Central memory CD8-positive, alpha-beta T cell (primary cell): Measurements from ENCODE around the gene SLC51A.
"Not testable (repeated sequence)": the region's sequence is repeated elsewhere in the genome, so short reads cannot be mapped to it uniquely, and the experiment has no call there.

Experiments used
- ATAC-seq: fragments of 150-1000 bp; cut with Tn5 transposase; replicated peaks from 2 replicates; pipeline ENCODE4 v1.10.0; 2022; ENCODE audit warnings: mild to moderate bottlenecking, moderate FRiP score, moderate number of reproducible peaks; ENCODE audit not compliant: poor library complexity, severe bottlenecking; ENCODE audit errors: extremely low read depth
- DNase-seq, 2 donors: peaks; one replicate each; pipeline ENCODE4 v3.0.0; 2021; ENCODE audit warnings: low spot score in 2 of 2
- H3K27ac Mint-ChIP-seq: one replicate; pipeline ENCODE4 v1.8.0; 2022; ENCODE audit warnings: low read depth, mild to moderate bottlenecking, moderate library complexity, mixed read lengths
- H3K27me3 Mint-ChIP-seq: one replicate; pipeline ENCODE4 v1.8.0; 2022; ENCODE audit warnings: mixed read lengths
- H3K36me3 Mint-ChIP-seq: one replicate; pipeline ENCODE4 v1.8.0; 2022; ENCODE audit warnings: mild to moderate bottlenecking, moderate library complexity, mixed read lengths; ENCODE audit not compliant: insufficient read depth
- H3K4me1 Mint-ChIP-seq: one replicate; pipeline ENCODE4 v1.8.0; 2022; ENCODE audit warnings: mixed read lengths
- H3K4me3 Mint-ChIP-seq: one replicate; pipeline ENCODE4 v1.8.0; 2022; ENCODE audit warnings: mild to moderate bottlenecking, moderate library complexity, mixed read lengths
- H3K9me3 Mint-ChIP-seq: one replicate; pipeline ENCODE4 v1.8.0; 2022; ENCODE audit warnings: mixed read lengths

Gene SLC51A

GRCh38 chr3:196216089-196216564 lies at the start of gene SLC51A:
TSS of gene SLC51A (plus strand) at chr3:196216534. CDS start at chr3:196216713, 179 bp downstream.
- H3K27ac Mint-ChIP-seq = no peak within 1 kb of the TSS
- no peaks in the 10 kb centered on the region for H3K36me3 Mint-ChIP-seq
- no peaks in the 10 kb centered on the region for H3K9me3 Mint-ChIP-seq
- no peaks in the 10 kb centered on the region for H3K27me3 Mint-ChIP-seq
- H3K4me1 Mint-ChIP-seq = peaks cover 11% of the 10 kb centered on the region
- H3K4me3 Mint-ChIP-seq = no peak within 1 kb of the TSS
- ATAC-seq (no peak), DNase-seq (no peak)

GRCh38 chr3:196166741-196167140 lies 49.6 kb upstream of the SLC51A start:
- no peaks in the 10 kb centered on the region for H3K36me3 Mint-ChIP-seq
- no peaks in the 10 kb centered on the region for H3K27me3 Mint-ChIP-seq
- ATAC-seq (no peak), DNase-seq (no peak)
- H3K9me3 Mint-ChIP-seq = no peaks in the 10 kb centered on the region
- H3K4me3 Mint-ChIP-seq = no peak overlapping the region
- no peaks in the 10 kb centered on the region for H3K4me1 Mint-ChIP-seq
- no peak overlapping the region for H3K27ac Mint-ChIP-seq

- no peaks in the 10 kb centered on the region for H3K27me3 Mint-ChIP-seq
- no peaks in the 10 kb centered on the region for H3K9me3 Mint-ChIP-seq
- H3K4me1 Mint-ChIP-seq = no peaks in the 10 kb centered on the region
- no peak overlapping the region for H3K27ac Mint-ChIP-seq
- DNase-seq (no peak), ATAC-seq (no peak)
- no peaks in the 10 kb centered on the region for H3K36me3 Mint-ChIP-seq
- H3K4me3 Mint-ChIP-seq = no peak overlapping the region
These were observed 47.4 kb upstream of the SLC51A start for GRCh38 chr3:196168808-196169391.

- H3K27ac Mint-ChIP-seq = no peak overlapping the region
- ATAC-seq (no peak), DNase-seq (no peak)
- H3K4me1 Mint-ChIP-seq = no peaks in the 10 kb centered on the region
- H3K27me3 Mint-ChIP-seq = no peaks in the 10 kb centered on the region
- no peaks in the 10 kb centered on the region for H3K36me3 Mint-ChIP-seq
- no peaks in the 10 kb centered on the region for H3K9me3 Mint-ChIP-seq
- no peak overlapping the region for H3K4me3 Mint-ChIP-seq
These were observed 46.5 kb upstream of the SLC51A start for GRCh38 chr3:196169836-196170240.

- H3K4me3 Mint-ChIP-seq, H3K9me3 Mint-ChIP-seq, H3K36me3 Mint-ChIP-seq, H3K27ac Mint-ChIP-seq, ATAC-seq, H3K27me3 Mint-ChIP-seq, H3K4me1 Mint-ChIP-seq, DNase-seq: not testable (repeated sequence)
These were observed 46.0 kb upstream of the SLC51A start for GRCh38 chr3:196170296-196170695.

- no peak for DNase-seq
- H3K9me3 Mint-ChIP-seq = no peaks in the 10 kb centered on the region
- H3K36me3 Mint-ChIP-seq = peaks cover 1% of the 10 kb centered on the region
- no peak overlapping the region for H3K4me3 Mint-ChIP-seq
- H3K27ac Mint-ChIP-seq = no peak overlapping the region
- H3K4me1 Mint-ChIP-seq = peaks cover 10% of the 10 kb centered on the region
- ATAC-seq = no peak
- H3K27me3 Mint-ChIP-seq = no peaks in the 10 kb centered on the region
These were observed 41.7 kb upstream of the SLC51A start for GRCh38 chr3:196174652-196175051.

GRCh38 chr3:196175116-196175625 lies 41.2 kb upstream of the SLC51A start:
- no peaks in the 10 kb centered on the region for H3K9me3 Mint-ChIP-seq
- no peak overlapping the region for H3K4me3 Mint-ChIP-seq
- H3K27me3 Mint-ChIP-seq = no peaks in the 10 kb centered on the region
- peaks cover 15% of the 10 kb centered on the region for H3K4me1 Mint-ChIP-seq
- H3K27ac Mint-ChIP-seq = no peak overlapping the region
- no peak for DNase-seq
- ATAC-seq = no peak
- H3K36me3 Mint-ChIP-seq = peaks cover 5% of the 10 kb centered on the region

GRCh38 chr3:196175722-196176121 lies 40.6 kb upstream of the SLC51A start:
- DNase-seq (no peak), ATAC-seq (no peak)
- Mint-ChIP-seq H3K36me3 (peaks cover 5% of the 10 kb centered on the region), H3K27me3 (no peaks in the 10 kb centered on the region), H3K4me1 (peaks cover 17% of the 10 kb centered on the region), H3K27ac (no peak overlapping the region), H3K4me3 (no peak overlapping the region), H3K9me3 (no peaks in the 10 kb centered on the region)

- Mint-ChIP-seq H3K36me3 (peaks cover 7% of the 10 kb centered on the region), H3K9me3 (no peaks in the 10 kb centered on the region), H3K27me3 (no peaks in the 10 kb centered on the region), H3K4me1 (peaks cover 26% of the 10 kb centered on the region), H3K27ac (no peak overlapping the region), H3K4me3 (no peak overlapping the region)
- DNase-seq (no peak), ATAC-seq (no peak)
These were observed 38.8 kb upstream of the SLC51A start for GRCh38 chr3:196177567-196177966.

- Mint-ChIP-seq H3K4me3 (no peak overlapping the region), H3K36me3 (peaks cover 7% of the 10 kb centered on the region), H3K27me3 (no peaks in the 10 kb centered on the region), H3K9me3 (no peaks in the 10 kb centered on the region), H3K4me1 (peaks cover 29% of the 10 kb centered on the region), H3K27ac (no peak overlapping the region)
- DNase-seq (no peak), ATAC-seq (no peak)
These were observed 38.4 kb upstream of the SLC51A start for GRCh38 chr3:196177967-196178366.

- DNase-seq (no peak), ATAC-seq (no peak)
- Mint-ChIP-seq H3K4me1 (peaks cover 39% of the 10 kb centered on the region), H3K4me3 (peak overlapping the region; percentile 76), H3K36me3 (peaks cover 10% of the 10 kb centered on the region), H3K9me3 (no peaks in the 10 kb centered on the region), H3K27me3 (no peaks in the 10 kb centered on the region), H3K27ac (peak overlapping the region; percentile 97)
These were observed 37.3 kb upstream of the SLC51A start for GRCh38 chr3:196178993-196179379.

- Mint-ChIP-seq H3K4me3 (peak overlapping the region; percentile 76), H3K4me1 (peaks cover 39% of the 10 kb centered on the region)
These were observed 36.7 kb upstream of the SLC51A start for GRCh38 chr3:196179380-196180308.

GRCh38 chr3:196180346-196180745 lies 36.0 kb upstream of the SLC51A start:
- no peak for ATAC-seq

More at GRCh38 chr3:196179380-196180308, 36.7 kb upstream of the SLC51A start:
- ATAC-seq (peak; percentile 91), DNase-seq (peak; percentile 61 to 83)
- Mint-ChIP-seq H3K27ac (peak overlapping the region; percentile 97), H3K27me3 (no peaks in the 10 kb centered on the region), H3K9me3 (no peaks in the 10 kb centered on the region), H3K36me3 (peaks cover 10% of the 10 kb centered on the region)

More at GRCh38 chr3:196180346-196180745, 36.0 kb upstream of the SLC51A start:
- Mint-ChIP-seq H3K27ac (peak overlapping the region; percentile 97), H3K4me3 (peak overlapping the region; percentile 76), H3K36me3 (peaks cover 10% of the 10 kb centered on the region), H3K27me3 (no peaks in the 10 kb centered on the region), H3K9me3 (no peaks in the 10 kb centered on the region), H3K4me1 (peaks cover 39% of the 10 kb centered on the region)
- DNase-seq = no peak
